PFSK-1 (cell line): ENCODE measurements around the gene TMEM245.

Experiments used
- FOXP2 ChIP-seq: optimal IDR thresholded peaks from 2 replicates; pipeline ENCODE3; 2011; ENCODE audit warnings: borderline replicate concordance, control low read depth, inconsistent platforms; ENCODE audit not compliant: insufficient read depth; ENCODE audit errors: extremely low read length, extremely low read depth
- POLR2AphosphoS5 ChIP-seq: IDR thresholded peaks from 2 replicates; pipeline ENCODE4 v1.6.1; 2012; ENCODE audit warnings: low read depth, mild to moderate bottlenecking, control low read depth, low read length, moderate library complexity
- REST ChIP-seq, 2 experiments: IDR thresholded peaks; 2 replicates each; pipeline versions ENCODE4 v1.6.1 to v1.8.0; 2011 to 2012; ENCODE audit warnings: low read depth in 2 of 2, low read length in 2 of 2, control low read depth in 1 of 2, inconsistent platforms in 1 of 2, mild to moderate bottlenecking in 1 of 2, moderate library complexity in 1 of 2; ENCODE audit not compliant: insufficient read depth in 1 of 2
- SIN3A ChIP-seq: IDR thresholded peaks from 2 replicates; pipeline ENCODE4 v1.6.1; 2012; ENCODE audit warnings: mild to moderate bottlenecking, low read length, moderate library complexity, borderline replicate concordance; ENCODE audit not compliant: insufficient read depth
- TAF1 ChIP-seq: IDR thresholded peaks from 2 replicates; pipeline ENCODE4 v1.6.1; 2012; ENCODE audit warnings: low read length, control low read depth, borderline replicate concordance; ENCODE audit not compliant: insufficient read depth

The TMEM245 gene

GRCh38 chr9:109047259-109047658, 72.5 kb downstream of the TMEM245 start:
- TF ChIP-seq SIN3A, result no peak
- TF ChIP-seq POLR2AphosphoS5, result no peak
- TF ChIP-seq TAF1, result no peak
- TF ChIP-seq FOXP2, result no peak
- no peak for TF ChIP-seq REST (IDR thresholded peaks at IDR 0.05; ENCODE audit: insufficient read depth in 1 of 2, low read depth in 2 of 2, low read length in 2 of 2)

DNA sequence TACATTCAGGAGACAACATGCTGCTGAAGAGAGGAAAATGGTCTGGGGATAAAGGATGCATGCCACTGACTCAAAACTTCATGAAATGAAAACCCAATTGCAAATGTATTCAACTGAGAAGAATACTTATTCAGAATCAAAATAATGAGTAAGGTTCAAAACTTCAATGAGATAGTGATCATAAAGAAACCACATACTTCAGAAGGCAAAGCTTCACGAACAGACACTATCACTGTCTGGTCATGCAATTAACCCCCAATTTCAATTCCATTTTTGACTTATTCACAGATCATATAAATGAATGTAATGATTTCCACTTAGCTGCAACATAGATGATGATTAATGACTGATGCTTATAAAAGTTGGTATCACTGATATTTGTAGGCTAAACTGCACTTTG, 73.4 kb downstream of the TMEM245 start:
- no peak for TF ChIP-seq REST (IDR thresholded peaks at IDR 0.05; ENCODE audit: insufficient read depth in 1 of 2, low read depth in 2 of 2, low read length in 2 of 2)
- TF ChIP-seq SIN3A, result no peak
- no peak for TF ChIP-seq POLR2AphosphoS5
- TF ChIP-seq TAF1, result no peak
- no peak for TF ChIP-seq FOXP2

GRCh38 chr9:109043578-109043977, 76.2 kb downstream of the TMEM245 start:
- no peak for TF ChIP-seq POLR2AphosphoS5
- no peak for TF ChIP-seq FOXP2
- TF ChIP-seq TAF1, result no peak
- no peak for TF ChIP-seq REST (IDR thresholded peaks at IDR 0.05; ENCODE audit: insufficient read depth in 1 of 2, low read depth in 2 of 2, low read length in 2 of 2)
- no peak for TF ChIP-seq SIN3A

- TF ChIP-seq POLR2AphosphoS5 (no peak), FOXP2 (no peak), SIN3A (no peak), TAF1 (no peak), REST (IDR thresholded peaks at IDR 0.05; ENCODE audit: insufficient read depth in 1 of 2, low read depth in 2 of 2, low read length in 2 of 2) (no peak)
These were observed 79.2 kb downstream of the TMEM245 start for GRCh38 chr9:109040571-109040970.

GRCh38 chr9:109039539-109039938, 80.2 kb downstream of the TMEM245 start:
- no peak for TF ChIP-seq REST (IDR thresholded peaks at IDR 0.05; ENCODE audit: insufficient read depth in 1 of 2, low read depth in 2 of 2, low read length in 2 of 2)
- no peak for TF ChIP-seq FOXP2
- TF ChIP-seq SIN3A, result no peak
- TF ChIP-seq POLR2AphosphoS5, result no peak
- no peak for TF ChIP-seq TAF1
